Adrenal gland (tissue), 5 donors: Measurements from ENCODE around the gene SRGAP2C.
A peak's percentile ranks its signal among the peaks of the same experiment; 100 is the strongest.
"Not testable (repeated sequence)": the region's sequence is repeated elsewhere in the genome, so short reads cannot be mapped to it uniquely, and the experiment has no call there.

Source experiments
- CTCF ChIP-seq, 6 experiments: fragments of 450-650 bp in 4 of 6; fragments of 200-600 bp in 2 of 6; sonication (generic) in 1 of 6; IDR thresholded peaks; 1 replicate in 5 of 6; 2 replicates in 1 of 6; pipeline versions ENCODE4 v1.5.1 to v1.8.0; 2016 to 2021; ENCODE audit warnings: antibody characterized with exemption in 6 of 6, mild to moderate bottlenecking in 2 of 6, moderate library complexity in 1 of 6
- POLR2A ChIP-seq, 2 donors: fragments of 450-650 bp; IDR thresholded peaks; one replicate each; pipeline ENCODE4 v1.6.1; 2017; ENCODE audit warnings: antibody characterized with exemption in 2 of 2, mild to moderate bottlenecking in 2 of 2, moderate library complexity in 1 of 2
- donor health status: DM: no; HTN: no; CAD: no.

- TF ChIP-seq POLR2A (IDR thresholded peaks at IDR 0.05) = not testable (repeated sequence)
- peak in 3 of 6 experiments; percentile 4 to 21 (median 15) for TF ChIP-seq CTCF (IDR thresholded peaks at IDR 0.05)
Observed at GRCh38 chr1:121155671-121156358, 29.0 kb upstream of the SRGAP2C start.
